Subcutaneous adipose tissue (tissue), 4 donors: ENCODE measurements around the gene IQCF2. TPM values are rescaled to one million over a fixed set of nuclear protein-coding genes. Genes with fewer than 3 reads are reported as not detected.

Experiments used
- CTCF ChIP-seq: fragments of 450-650 bp; IDR thresholded peaks from one replicate; pipeline ENCODE4 v1.5.1; 2016; ENCODE audit warnings: low read depth, mild to moderate bottlenecking, control low read depth, antibody characterized with exemption, moderate library complexity
- small RNA-seq: library from RNA; depleted of rRNA; stranded (forward); fragments of <200 nt; gene quantifications from one replicate; pipeline ENCODE3, GENCODE V24; 2016
- total RNA-seq, 4 donors: library from RNA; depleted of rRNA; stranded (reverse); fragments of >200 nt; gene quantifications; one replicate each; pipeline ENCODE4 v1.1.0, GENCODE V29; 2016

Gene IQCF2
- total RNA-seq, 4 donors from 2014 or later, result not detected

GRCh38 chr3:51897391-51897790, 36.0 kb downstream of the IQCF2 start:
- no peak for TF ChIP-seq CTCF

- no peak for TF ChIP-seq CTCF
Observed at GRCh38 chr3:51904034-51904823, 42.8 kb downstream of the IQCF2 start.

GRCh38 chr3:51908026-51908425, 46.6 kb downstream of the IQCF2 start:
- TF ChIP-seq CTCF, result no peak

Small RNA genes within 50 kb of the gene (small RNA-seq; reads per million reads assigned to genes)
- not detected for gene RN7SL504P

Other genes with a start within 250 kb of the IQCF2 start
- 10 to 100 TPM; 35.5 to 72.1 (median 62.8) TPM for gene TEX264, start 190.4 kb upstream of the IQCF2 start, total RNA-seq
- under 1 TPM in 1 of 4 donors, not detected in 3; 0.17 TPM for gene GRM2, start 154.5 kb upstream of the IQCF2 start, total RNA-seq
- not detected for gene IQCF6, start 82.4 kb upstream of the IQCF2 start, total RNA-seq
- gene IQCF5, start 14.0 kb downstream of the IQCF2 start, total RNA-seq, result not detected
- not detected for gene IQCF1, start 41.7 kb downstream of the IQCF2 start, total RNA-seq
- 10 to 100 TPM in 2 of 4 donors, 1 to 10 TPM in 2; 8.1 to 18.1 (median 11.5) TPM for gene RRP9, start 80.3 kb downstream of the IQCF2 start, total RNA-seq
- 10 to 100 TPM; 13.4 to 39.0 (median 29.5) TPM for gene PARP3, start 80.7 kb downstream of the IQCF2 start, total RNA-seq
- gene GPR62, start 93.8 kb downstream of the IQCF2 start, total RNA-seq, result under 1 TPM in 1 of 4 donors, not detected in 3; 0.94 TPM
- 10 to 100 TPM; 10.8 to 39.9 (median 19.0) TPM for gene PCBP4, start 105.8 kb downstream of the IQCF2 start, total RNA-seq
- gene ABHD14B, start 112.4 kb downstream of the IQCF2 start, total RNA-seq, result 100 to 1,000 TPM in 1 of 4 donors, 10 to 100 TPM in 3; 46.0 to 122 (median 76.9) TPM
- gene ABHD14A, start 113.4 kb downstream of the IQCF2 start, total RNA-seq, result 10 to 100 TPM; 15.3 to 37.7 (median 26.0) TPM
- gene ACY1, start 121.9 kb downstream of the IQCF2 start, total RNA-seq, result 10 to 100 TPM; 24.5 to 60.3 (median 31.4) TPM
- 1,000 to 10,000 TPM; 1,093 to 1,919 (median 1,775) TPM for gene RPL29, start 134.3 kb downstream of the IQCF2 start, total RNA-seq
- gene DUSP7, start 195.0 kb downstream of the IQCF2 start, total RNA-seq, result 10 to 100 TPM in 2 of 4 donors, 1 to 10 TPM in 2; 5.9 to 15.6 (median 9.7) TPM